HG03064 (cell line): ENCODE measurements around the gene TMC8.
"Not testable (repeated sequence)": the region's sequence is repeated elsewhere in the genome, so short reads cannot be mapped to it uniquely, and the experiment has no call there.

Experiments
- ATAC-seq: cut with Tn5 transposase; IDR thresholded peaks from one replicate; pipeline ENCODE4 v1.9.1; 2021; ENCODE audit warnings: low read depth; ENCODE audit not compliant: unreplicated experiment

The TMC8 gene

DNA sequence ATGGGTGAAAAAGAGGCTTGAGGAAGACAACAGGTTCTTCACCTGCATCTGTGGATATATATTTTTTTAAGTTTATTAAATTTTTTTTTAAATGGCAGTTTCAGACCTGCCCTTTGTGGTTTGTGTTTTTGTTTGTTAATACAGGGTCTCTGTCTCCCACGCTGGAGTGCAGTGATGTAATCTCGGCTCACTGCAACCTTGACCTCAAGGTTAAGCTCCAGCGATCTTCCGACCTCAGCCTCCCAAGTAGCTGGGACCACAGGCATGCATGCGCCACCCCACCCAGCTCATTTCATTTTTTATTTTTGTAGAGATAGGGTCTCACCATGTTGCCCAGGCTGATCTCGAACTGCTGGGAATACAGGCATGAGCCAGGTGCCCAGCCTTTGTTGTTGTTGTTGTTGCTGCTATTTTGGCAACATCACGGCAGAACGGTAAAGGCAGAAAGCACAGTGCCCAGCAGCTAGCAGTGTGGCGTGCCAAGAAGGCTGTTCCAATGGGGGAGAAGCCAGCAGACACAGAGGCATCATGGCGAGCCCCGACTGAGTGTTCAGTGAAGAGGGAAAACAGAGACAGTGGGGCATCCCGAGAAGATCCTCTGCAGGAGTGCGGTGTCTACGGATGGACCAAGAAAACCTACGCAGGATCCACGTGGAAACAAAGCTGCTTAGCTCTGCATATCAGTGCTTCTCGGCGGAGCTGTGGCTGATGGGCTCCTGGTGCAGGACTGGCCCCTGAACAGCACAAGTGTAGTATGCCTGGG is 21.7 kb upstream of the TMC8 start:
- ATAC-seq, result no peak

DNA sequence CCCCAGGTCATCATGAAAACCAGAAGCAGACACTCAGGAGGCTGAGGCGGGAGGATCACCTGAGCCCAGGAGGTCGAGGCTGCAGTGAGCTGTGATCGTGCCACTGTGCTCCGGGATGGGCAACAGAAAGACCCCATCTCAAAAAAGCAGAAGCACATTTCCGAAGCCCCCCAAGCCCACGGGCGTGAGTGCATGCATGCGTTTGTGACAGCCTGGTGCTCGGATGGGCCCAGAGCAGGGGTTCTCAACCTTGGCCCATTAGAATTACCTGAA is 21.1 kb upstream of the TMC8 start:
- ATAC-seq, result no peak

DNA sequence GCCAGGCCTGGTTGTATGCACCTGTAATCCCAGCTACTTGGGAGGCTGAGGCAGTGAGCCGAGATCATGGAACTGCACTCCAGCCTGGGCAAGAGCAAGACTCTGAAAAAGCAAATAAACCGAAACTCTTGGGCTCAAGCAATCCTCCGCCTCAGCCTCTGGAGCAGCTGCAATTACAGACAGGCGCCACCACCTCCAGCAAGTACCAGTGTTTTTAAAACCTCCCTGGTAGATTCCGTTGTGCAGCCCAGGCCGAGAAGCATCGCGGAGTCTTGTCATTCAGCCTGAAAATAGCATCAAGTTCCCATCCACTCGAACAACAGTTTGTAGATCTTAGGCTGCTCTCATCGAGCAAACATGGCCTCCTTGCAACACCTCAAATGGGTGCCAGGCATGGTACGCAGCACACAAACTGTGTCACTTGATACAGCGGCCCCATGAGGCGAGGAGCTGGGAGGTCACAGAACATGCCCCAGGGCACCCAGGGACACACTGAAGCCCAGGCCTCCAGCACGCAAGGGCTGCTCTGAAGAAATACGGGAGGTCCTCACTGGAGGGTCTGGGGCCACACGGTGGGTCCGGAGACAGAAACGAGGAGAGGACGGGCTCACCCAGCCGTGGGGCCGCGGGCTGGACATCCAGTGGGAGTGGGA is 20.1 kb upstream of the TMC8 start:
- ATAC-seq, result no peak

DNA sequence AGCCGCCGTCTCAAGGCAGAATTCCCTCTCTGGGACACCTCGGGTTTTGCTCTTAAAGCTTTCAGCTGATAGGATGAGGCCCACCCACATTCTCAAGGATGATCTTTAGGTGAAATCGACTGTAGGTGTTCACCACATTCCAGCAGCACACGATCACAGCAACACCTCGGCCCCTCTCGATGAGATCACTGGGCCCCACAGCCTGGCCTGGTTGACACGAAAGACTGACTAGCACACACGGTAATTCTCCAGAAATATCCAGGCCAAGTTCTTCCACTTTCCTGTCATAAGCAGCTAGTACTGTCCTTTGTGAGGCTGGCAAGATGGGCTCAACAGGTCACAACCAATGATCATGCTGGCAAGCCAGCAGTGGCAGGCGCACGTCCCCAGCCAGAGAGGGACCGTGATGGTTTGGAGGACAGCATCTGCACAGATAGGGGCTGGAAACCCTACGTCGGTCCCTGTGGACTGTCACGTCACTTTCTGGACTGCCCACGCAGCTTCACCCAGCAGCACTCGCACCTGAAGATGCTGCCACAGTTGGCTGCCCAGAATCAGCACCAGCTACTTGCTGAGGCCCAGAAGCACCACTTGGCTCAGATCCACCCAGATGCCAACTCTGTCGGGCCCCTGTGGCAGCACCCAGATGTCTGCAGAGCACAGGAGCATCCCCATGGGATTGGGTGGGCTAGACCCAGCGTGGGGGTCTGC is 19.4 kb upstream of the TMC8 start:
- no peak for ATAC-seq

DNA sequence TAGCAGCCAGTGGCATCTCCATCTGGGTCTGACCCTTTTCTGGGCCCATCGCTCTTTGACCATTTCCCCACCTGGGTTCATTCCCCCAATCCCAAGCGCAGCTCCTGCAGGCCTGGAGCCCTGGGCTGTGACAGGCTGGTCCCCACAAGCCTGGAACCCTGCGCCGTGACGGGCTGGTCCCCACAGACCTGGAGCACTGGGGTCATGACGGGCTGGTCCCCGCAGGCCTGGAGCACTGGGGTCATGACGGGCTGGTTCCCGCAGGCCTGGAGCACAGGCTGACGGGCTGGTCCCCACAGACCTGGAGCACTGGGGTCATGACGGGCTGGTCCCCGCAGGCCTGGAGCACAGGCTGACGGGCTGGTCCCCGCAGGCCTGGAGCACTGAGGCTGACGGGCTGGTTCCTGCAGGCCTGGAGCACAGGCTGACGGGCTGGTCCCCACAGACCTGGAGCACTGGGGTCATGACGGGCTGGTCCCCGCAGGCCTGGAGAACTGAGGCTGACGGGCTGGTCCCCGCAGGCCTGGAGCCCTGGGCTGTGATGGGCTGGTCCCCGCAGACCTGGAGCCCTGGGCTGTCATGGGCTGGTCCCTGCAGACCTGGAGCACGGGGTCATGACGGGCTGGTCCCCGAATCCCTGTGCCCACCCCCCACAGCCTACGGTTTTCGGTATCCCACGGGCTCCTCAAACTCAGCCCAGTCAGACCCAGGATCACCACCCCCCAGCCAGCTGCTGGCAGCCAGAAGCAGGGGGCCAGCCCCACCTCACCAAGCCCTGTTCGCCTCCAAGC is 18.6 kb upstream of the TMC8 start:
- no peak for ATAC-seq

DNA sequence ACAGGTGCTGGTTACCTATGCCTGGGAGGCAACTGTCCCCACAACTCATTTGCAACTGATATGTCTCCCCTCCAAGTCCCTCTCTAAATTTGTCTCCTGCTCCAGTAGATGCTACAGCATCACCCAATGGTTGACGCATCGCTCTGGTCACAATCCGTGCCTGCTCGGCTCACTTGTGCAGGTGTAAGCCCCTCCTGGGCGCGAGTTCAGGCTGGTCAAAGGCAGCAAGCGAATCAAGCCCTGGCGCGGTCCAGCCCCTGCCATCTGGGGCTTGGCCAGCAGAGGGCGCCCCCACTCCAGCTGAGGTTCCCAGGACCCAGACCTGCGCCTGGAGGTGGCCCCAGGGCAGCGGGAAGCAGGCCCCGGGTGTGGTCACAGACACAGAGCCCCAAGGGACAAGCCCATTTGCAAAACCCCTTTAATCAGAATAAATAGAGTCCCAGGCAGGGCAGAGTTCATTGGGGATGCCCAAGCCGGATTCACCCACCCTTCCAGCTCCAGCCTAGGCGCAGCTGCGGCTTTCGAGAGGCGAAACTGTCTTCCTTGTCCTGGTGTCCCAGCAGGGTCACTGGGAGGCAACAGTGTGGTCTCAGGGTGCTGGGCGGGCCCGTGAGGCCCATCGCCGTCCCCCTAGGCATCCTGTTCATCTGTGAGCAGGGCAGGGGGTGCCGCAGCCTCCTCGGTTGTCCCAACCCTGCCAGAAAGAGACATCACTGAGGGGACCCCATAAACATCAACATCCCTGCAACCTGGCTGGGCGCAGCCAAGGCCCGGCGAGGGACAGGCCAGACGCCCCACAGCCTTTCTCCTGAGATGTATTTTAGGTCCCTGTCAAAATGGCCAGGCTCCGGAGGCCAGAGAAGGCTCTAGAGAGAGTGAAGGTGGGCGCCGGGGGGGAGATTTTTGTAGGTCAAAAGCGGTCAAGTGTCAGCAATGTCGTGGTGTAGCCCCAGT is 17.8 kb upstream of the TMC8 start:
- ATAC-seq, result no peak

DNA sequence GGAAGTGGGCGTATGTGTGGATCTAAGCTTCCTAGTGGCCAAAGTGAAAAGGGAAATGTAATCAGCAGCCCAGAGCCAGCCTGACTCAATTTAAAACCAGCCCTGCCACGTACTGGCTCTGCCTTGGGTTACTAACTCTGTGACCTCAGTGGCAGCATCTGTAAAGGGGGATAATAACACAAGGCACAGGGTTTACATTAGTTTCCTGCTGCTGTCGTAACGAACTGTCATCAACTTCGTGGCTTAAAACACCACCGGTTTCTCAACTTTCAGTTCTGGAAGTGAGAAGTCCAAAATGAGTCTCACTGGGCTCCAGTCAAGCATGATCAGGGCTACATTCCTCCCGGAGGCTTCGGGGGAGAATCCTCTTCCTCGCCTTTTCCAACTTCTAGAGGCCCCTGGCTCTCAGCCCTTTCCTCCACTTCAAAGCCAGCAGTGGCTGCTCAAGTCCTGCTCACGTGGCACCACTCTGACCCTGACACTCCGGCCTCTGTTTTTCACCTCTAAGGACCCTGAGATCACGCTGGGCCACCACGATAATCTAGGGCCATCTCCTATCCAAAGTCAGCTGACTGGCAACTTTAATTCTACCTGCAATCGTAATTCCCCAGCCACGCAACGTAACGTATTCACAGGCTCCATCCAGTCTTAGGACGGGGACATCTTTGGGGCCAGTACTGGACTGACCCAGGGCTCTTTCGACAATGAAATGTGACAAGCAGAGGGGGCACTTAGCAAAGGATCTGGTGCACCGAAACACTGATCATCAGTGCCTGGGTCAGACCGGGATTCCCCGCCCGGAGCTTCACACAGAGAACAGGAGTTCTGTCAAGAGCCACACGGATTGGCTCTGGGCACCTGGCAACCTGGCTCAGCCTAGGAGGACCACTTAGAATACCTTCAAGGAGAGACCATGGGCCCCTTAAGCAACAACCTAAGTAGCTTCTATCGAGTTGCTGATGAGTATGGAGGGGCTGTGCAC is 16.5 kb upstream of the TMC8 start:
- no peak for ATAC-seq

DNA sequence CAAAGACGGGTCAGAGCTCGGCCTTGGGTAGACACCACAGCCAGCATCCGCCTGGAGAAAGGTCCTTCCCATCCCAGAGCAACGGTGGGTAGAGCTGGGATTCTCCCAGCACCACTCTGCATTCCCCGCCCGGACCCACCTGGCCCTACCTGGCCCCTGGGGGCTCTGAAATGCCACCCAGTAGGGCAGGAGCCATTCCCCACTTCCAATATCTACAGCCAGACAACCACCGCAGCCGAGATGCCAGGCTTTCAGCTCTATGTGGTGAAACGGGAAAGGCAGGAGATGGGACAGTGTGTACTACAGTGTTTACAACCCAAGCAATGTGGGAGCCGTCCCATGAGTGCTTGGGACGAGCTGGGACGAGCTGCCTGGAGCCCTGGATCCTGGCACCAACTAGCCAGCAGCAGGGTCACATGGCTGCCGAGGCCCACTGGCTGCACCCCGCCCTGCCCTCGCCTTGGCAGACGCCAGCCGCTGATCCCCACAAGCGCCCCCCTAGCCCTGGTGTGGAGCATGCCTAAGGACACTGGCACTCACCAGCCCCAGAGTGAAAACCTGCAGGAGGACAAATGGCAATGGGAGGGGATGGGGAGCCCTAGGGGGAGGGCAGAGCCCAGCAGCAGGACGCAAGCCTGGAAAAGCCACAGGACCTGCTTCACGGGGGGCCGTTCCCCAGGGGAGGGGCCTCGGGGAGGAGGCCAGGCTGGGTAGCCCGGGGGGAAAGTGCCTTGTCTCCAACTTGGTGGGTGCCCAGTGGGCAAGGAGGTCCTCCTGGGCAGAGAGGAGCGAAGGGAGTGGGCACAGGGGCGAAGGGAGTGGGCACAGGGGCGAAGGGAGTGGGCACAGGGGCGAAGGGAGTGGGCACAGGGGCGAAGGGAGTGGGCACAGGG is 15.5 kb upstream of the TMC8 start:
- ATAC-seq, result no peak

DNA sequence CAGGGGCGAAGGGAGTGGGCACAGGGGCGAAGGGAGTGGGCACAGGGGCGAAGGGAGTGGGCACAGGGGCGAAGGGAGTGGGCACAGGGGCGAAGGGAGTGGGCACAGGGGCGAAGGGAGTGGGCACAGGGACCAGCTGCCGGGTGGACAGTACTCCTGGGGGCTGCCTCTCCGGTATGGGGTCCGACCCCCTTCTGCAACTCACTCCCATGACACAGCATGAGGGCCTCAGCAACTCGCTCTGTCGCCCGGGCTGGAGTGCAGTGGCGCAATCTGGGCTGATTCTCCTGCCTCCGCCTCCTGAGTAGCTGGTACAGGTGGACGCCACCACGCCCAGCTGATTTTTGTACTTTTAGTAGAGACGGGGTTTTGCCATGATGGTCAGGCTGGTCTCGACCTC is 14.8 kb upstream of the TMC8 start:
- ATAC-seq, result not testable (repeated sequence)

DNA sequence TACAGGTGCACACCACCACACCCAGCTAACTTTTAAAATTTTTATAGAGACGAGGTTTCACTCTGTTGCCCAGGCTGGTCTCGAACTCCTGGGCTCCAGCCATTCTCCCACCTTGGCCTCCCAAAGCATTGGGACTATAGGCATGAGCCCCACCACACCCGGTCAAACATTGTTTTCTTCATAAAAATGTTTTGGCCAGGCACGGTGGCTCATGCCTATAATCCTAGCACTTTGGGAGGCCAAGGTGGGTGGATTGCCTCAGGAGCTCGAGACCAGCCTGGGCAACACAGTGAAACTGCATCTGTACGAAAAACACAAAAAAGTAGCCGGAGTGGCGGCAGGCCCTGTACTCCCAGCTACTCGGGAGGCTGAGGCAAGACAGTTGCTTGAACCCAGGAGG is 14.2 kb upstream of the TMC8 start:
- ATAC-seq, result no peak

DNA sequence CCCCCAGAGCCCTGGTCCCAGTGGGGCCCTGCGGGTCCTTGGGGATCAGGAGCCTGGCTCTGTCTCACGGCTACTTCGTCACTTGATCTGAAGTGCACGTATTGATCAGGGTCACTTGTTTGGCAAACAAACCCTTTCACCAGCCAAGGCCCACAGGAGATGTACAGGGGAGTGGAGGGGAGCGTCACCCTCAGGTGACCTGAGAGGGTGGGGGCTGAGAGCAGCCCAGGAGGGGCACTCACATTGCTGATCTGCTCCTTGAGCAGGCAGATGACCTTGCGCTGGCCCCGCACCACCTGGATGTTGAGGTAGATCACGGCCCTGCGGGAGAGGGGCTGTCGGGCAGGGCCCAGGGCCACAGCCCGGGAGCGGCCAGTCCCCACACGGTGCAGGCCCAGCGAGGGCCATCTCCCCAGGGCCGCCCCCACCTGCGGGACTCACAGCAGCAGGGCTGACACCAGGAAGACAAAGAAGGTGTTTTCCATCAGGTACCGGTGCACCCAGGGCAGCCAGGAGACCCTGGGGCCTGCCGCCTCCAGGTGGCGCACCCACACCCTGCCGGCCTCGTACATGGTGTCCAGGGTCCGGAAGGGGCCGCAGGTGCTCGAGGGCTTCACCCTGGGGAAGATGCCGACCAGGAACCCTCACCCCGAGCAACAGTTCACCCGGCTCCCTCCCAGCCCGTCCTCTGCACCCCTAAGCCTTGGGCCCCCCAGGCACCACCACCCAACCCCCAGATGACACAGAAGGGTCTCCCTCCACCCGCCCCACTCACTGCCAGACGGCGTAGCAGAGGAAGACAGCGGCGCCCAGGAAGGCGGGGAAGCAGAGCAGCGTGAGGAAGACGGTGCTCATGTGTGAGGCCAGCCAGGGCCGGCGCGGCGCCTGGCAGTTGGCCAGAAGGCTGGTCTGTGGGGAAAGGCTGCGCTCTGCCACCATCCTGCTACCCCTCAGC is 13.3 kb upstream of the TMC8 start:
- no peak for ATAC-seq

DNA sequence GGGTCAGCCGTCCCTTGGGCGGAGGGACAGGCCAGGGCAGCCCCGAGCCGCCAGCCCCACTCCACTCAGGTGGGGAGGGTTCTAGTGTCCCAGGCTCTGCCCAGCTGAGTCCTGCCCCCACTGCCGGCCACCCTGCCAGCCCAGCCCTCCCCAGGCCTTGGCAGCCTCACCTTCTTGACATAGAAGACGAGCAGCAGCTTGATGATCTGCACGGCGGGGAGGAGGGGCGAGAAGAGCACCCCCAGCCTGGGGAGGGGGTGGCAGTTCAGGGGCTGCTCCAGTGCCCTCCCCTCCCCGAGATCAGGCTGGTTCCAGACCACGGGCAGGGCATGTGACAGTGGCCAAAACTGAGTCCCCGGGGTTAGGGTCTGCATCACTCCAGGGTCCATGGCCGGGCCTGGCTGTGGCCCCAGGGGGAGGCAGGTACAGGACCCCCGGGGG is 11.8 kb upstream of the TMC8 start:
- no peak for ATAC-seq

DNA sequence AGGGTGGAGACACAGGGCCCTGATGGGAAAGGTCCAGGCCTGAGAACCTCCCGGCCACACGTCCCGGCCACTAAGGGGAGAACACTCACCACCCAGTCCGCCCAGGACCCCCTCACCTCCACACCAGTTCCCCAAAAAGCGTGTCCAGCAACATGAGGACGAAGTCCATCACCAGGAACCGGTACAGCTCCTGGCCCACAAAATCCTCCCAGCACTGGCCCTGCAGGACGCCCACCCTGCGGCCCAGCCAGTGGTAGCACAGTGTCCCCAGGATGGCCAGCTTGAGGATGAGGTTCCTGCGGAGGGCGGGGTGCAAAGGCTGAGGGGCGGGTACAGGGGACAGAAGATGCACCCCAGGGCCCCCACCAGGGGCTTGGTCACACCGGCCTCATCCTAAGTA is 10.0 kb upstream of the TMC8 start:
- no peak for ATAC-seq

DNA sequence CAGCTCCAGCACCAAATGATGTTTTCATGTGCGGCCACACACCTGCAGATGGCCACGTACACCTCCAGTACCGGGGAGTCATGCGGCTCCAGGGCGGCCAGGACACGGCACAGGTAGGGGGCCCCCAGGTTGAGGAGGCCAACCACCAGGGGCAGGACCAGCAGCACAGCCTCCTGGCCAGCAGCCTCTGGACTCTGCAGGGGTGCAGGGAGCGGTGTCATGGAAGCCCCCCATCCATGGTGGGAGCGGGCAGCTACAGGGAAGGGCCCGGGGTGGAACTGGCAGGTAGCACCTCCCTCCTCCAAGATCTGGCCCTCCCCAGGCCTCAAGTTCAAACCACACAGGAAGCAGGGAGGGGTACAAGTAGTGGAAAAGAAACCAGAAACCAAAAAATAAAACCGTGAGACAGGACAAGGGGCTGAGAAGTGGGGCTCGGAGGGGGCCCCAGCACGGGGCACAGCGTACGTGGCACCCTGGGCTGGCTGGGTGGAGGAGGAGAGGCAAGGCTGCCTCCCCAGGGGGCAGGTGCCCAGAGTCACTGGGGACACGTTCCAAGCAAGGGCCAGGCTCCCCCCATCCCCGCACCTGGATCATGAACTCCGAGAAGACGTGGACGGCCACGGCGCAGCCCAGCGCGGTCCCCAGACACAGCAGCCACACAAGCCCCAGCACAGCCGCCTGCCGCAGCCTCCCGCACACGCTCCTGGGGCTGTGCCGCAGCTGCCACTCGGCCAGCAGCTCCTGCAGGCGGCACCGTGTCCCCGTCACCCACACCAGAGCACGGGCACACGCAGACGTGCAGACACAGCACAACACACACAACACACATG is 9.4 kb upstream of the TMC8 start:
- no peak for ATAC-seq

DNA sequence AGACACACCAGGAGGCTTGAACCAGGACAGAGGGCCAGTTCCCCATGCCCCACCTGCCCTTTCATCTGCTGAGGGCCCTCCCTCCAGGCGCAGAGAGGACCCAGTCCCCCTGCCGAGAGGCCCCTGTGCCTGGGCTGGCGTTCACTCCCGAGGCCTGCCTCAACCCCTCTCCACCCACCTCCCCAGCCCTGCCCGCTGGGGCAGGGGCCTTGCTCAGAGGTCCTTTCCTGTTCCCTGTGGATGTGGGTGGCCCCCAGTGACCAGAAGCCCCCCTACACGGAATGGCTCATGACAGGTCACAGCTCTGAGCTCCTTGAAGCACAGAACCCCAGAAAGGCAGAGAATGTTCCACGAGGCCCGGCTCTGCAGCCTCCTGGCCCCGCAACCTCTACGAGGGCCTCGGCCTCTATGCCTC is 8.8 kb upstream of the TMC8 start:
- ATAC-seq, result no peak
